Measurements from ENCODE around the gene DNAJB12.

DNAJB12 gene

GRCh38 chr10:72322280-72323058, 32.2 kb downstream of the DNAJB12 start:
- Mint-ChIP-seq H3K9me3 (no peaks in the 10 kb centered on the region), H3K4me1 (ENCODE audit: low read depth in 2 of 2) (peaks cover 53 to 57% of the 10 kb centered on the region in 2 donors), H3K36me3 (ENCODE audit: insufficient read depth) (peaks cover 26% of the 10 kb centered on the region)

GRCh38 chr10:72322030-72322279, 32.8 kb downstream of the DNAJB12 start:
- H3K36me3 Mint-ChIP-seq (ENCODE audit: insufficient read depth): peaks cover 20% of the 10 kb centered on the region
- H3K9me3 Mint-ChIP-seq: no peaks in the 10 kb centered on the region
- H3K4me1 Mint-ChIP-seq (ENCODE audit: low read depth in 2 of 2): peaks cover 54 to 58% of the 10 kb centered on the region in 2 donors
- ATAC-seq (replicated peaks) (no peak), DNase-seq (no peak)
- H3K27me3 Mint-ChIP-seq: no peaks in the 10 kb centered on the region
- H3K27ac Mint-ChIP-seq: peak overlapping the region in 1 of 2 donors; percentile 41
- no peak overlapping the region for H3K4me3 Mint-ChIP-seq

More at GRCh38 chr10:72322280-72323058, 32.2 kb downstream of the DNAJB12 start:
- DNase-seq (no peak), ATAC-seq (replicated peaks) (no peak)
- peak overlapping the region; percentile 17 to 20 for H3K4me3 Mint-ChIP-seq
- peak overlapping the region; percentile 41 to 80 for H3K27ac Mint-ChIP-seq
- H3K27me3 Mint-ChIP-seq: no peaks in the 10 kb centered on the region

DNA sequence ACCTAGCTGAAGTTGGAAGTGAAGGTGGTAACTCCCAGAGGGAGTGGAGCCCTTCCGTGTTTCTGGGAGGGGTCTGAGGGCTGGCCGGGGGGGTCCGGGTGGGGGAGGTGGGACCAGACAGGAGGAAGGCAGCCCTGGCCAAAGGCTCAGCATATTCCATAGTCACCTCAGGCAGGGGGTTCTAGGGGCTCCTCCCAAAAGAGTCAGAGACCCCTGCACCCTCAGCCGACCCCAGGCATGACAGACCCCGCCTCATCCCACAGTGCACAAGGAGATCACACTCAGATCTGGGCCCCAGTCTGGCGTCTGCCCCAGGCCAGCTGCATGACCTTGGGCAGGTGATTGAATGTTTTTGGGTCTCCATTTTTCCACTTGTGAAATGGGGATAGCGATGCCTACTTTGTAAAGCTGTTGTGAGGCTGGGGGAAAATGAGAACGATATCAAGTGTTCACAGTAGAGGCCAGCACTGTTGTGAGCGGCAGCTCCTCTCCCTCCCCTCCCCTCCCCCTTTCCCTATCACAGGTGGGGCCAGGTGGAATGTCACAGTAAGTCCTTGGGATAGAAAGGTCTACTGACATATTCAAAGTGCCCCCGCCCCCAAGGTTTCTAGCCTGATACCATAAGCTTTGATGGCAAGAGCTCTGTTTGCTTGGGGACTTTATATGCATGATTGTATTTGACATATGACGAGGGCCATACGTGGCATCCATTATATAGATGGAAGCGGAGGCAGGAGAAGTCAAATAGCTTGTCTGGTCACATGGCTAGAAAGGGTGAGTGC, 33.3 kb downstream of the DNAJB12 start:
- H3K27me3 Mint-ChIP-seq: no peaks in the 10 kb centered on the region
- ATAC-seq (replicated peaks) (no peak), DNase-seq (no peak)
- H3K4me1 Mint-ChIP-seq (ENCODE audit: low read depth in 2 of 2): peaks cover 51 to 58% of the 10 kb centered on the region in 2 donors
- peak overlapping the region; percentile 98 for H3K27ac Mint-ChIP-seq
- no peaks in the 10 kb centered on the region for H3K9me3 Mint-ChIP-seq
- peaks cover 15% of the 10 kb centered on the region for H3K36me3 Mint-ChIP-seq (ENCODE audit: insufficient read depth)
- H3K4me3 Mint-ChIP-seq: peak overlapping the region in 1 of 2 donors; percentile 73

DNA sequence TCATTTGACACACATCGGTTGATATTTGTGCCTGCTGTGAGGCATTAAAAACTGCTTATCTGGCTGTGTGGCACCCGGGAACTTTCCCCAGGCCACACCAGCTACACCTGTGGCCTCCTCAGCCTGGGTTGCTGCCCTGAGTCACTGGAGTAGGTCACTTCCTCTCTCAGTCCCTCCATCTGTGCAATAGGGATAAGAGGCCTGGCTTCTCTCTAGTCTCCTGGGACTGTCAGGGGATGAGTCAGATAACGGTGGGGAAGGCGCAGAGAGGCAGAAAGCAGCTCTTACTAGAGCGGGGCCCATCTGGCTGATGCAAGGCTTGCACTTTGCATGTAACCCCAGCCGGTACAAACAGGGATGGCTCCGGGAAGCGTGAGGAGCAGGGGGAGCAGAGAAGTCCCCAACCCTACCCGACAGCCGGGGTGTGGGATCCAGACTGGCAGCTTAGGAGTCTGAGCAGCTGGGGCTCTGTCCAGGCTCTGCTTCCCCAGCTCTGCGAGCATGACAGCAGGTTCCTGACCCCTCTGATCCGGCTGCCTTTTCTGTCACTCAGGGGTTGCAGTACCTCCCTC, 34.0 kb downstream of the DNAJB12 start:
- ATAC-seq (replicated peaks) (peak; percentile 16), DNase-seq (peak in 1 of 3 experiments; percentile 26)
- H3K27ac Mint-ChIP-seq: peak overlapping the region; percentile 98
- H3K4me1 Mint-ChIP-seq (ENCODE audit: low read depth in 2 of 2): peaks cover 54 to 65% of the 10 kb centered on the region in 2 donors
- peak overlapping the region; percentile 73 to 77 for H3K4me3 Mint-ChIP-seq
- H3K9me3 Mint-ChIP-seq: no peaks in the 10 kb centered on the region
- H3K36me3 Mint-ChIP-seq (ENCODE audit: insufficient read depth): peaks cover 13% of the 10 kb centered on the region
- H3K27me3 Mint-ChIP-seq: no peaks in the 10 kb centered on the region

GRCh38 chr10:72319416-72320254, 35.1 kb downstream of the DNAJB12 start:
- peak; percentile 80 for ATAC-seq (replicated peaks)
- Mint-ChIP-seq H3K36me3 (ENCODE audit: insufficient read depth) (peaks cover 13% of the 10 kb centered on the region), H3K4me3 (peak overlapping the region; percentile 73 to 77), H3K9me3 (no peaks in the 10 kb centered on the region), H3K27ac (peak overlapping the region; percentile 98), H3K27me3 (no peaks in the 10 kb centered on the region), H3K4me1 (ENCODE audit: low read depth in 2 of 2) (peaks cover 51 to 63% of the 10 kb centered on the region in 2 donors)
- peak; percentile 85 to 88 (median 87) for DNase-seq

- ATAC-seq (replicated peaks) (no peak), DNase-seq (no peak)
- Mint-ChIP-seq H3K27me3 (no peaks in the 10 kb centered on the region), H3K27ac (peak overlapping the region; percentile 98), H3K4me1 (ENCODE audit: low read depth in 2 of 2) (peaks cover 42 to 57% of the 10 kb centered on the region in 2 donors), H3K9me3 (no peaks in the 10 kb centered on the region), H3K36me3 (ENCODE audit: insufficient read depth) (peaks cover 13% of the 10 kb centered on the region), H3K4me3 (peak overlapping the region; percentile 73 to 77)
These were observed 36.1 kb downstream of the DNAJB12 start for GRCh38 chr10:72318418-72319262.

- no peaks in the 10 kb centered on the region for H3K27me3 Mint-ChIP-seq
- peaks cover 34 to 42% of the 10 kb centered on the region in 2 donors for H3K4me1 Mint-ChIP-seq (ENCODE audit: low read depth in 2 of 2)
- H3K4me3 Mint-ChIP-seq: peak overlapping the region; percentile 28 to 49
- ATAC-seq (replicated peaks) (no peak), DNase-seq (peak in 2 of 3 experiments; percentile 44)
- H3K27ac Mint-ChIP-seq: no peak overlapping the region
- H3K36me3 Mint-ChIP-seq (ENCODE audit: insufficient read depth): peaks cover 13% of the 10 kb centered on the region
- H3K9me3 Mint-ChIP-seq: no peaks in the 10 kb centered on the region
These were observed 37.8 kb downstream of the DNAJB12 start for GRCh38 chr10:72316748-72317435.

DNA sequence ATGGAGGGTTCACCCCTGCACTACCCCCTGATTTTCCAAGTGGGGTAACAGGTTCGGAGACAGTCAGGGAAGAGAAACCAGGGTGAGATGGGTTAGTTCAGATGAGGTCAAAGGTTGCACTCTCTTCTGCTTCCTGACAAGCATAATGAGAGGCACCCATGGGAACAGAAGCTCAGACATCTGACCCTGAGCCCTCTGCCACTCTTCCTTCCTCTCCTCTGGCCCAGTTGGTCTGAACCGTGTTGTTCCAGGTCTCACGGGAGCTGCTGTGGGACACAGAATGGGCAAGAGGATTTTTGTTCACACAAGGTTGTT, 38.4 kb downstream of the DNAJB12 start:
- ATAC-seq (replicated peaks) (no peak), DNase-seq (no peak)
- H3K4me3 Mint-ChIP-seq: peak overlapping the region; percentile 61 to 63
- no peaks in the 10 kb centered on the region for H3K27me3 Mint-ChIP-seq
- peak overlapping the region in 1 of 2 donors; percentile 31 for H3K27ac Mint-ChIP-seq
- H3K9me3 Mint-ChIP-seq: no peaks in the 10 kb centered on the region
- peaks cover 34 to 46% of the 10 kb centered on the region in 2 donors for H3K4me1 Mint-ChIP-seq (ENCODE audit: low read depth in 2 of 2)
- peaks cover 13% of the 10 kb centered on the region for H3K36me3 Mint-ChIP-seq (ENCODE audit: insufficient read depth)

DNA sequence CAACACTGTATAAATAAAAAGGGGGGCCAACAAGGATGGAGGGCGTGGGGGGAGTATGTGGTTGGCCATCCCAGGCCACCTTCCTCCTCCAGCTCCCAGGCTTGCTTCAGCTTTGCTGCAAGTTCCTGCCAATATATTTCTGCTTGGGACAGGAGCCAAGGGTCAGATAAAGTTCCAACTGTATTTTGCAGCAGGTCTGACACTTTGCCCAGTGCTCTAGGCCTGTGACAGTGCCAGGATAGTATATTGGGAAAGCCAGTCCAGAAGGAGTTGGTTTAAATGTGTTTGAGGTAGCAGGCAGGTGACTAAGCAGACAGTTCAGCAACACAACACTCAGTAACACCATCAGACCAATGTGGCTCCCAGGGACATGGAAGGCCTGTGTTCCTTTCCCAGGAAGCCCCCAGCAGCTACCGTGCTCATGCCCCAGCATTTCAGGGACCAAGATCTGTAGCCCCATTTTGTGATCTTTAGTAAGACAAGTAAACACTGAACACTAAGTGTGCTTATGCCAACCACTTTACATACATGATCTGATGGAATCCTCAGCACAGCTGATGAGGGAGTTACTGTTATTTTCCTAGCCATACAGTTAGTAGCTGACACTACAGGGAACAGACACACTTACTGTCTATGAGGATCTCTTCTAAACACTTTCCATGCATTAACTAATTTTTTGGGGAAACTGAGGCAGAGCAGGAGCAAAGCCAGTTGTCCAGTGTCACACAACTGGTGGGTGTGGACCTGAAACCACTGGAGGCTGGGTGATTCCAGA, 38.9 kb downstream of the DNAJB12 start:
- no peaks in the 10 kb centered on the region for H3K27me3 Mint-ChIP-seq
- DNase-seq: no peak
- H3K27ac Mint-ChIP-seq: peak overlapping the region in 1 of 2 donors; percentile 31
- H3K4me1 Mint-ChIP-seq (ENCODE audit: low read depth in 2 of 2): peaks cover 32 to 43% of the 10 kb centered on the region in 2 donors
- no peaks in the 10 kb centered on the region for H3K9me3 Mint-ChIP-seq
- ATAC-seq (replicated peaks): no peak
- peak overlapping the region; percentile 61 to 63 for H3K4me3 Mint-ChIP-seq
- peaks cover 13% of the 10 kb centered on the region for H3K36me3 Mint-ChIP-seq (ENCODE audit: insufficient read depth)

DNA sequence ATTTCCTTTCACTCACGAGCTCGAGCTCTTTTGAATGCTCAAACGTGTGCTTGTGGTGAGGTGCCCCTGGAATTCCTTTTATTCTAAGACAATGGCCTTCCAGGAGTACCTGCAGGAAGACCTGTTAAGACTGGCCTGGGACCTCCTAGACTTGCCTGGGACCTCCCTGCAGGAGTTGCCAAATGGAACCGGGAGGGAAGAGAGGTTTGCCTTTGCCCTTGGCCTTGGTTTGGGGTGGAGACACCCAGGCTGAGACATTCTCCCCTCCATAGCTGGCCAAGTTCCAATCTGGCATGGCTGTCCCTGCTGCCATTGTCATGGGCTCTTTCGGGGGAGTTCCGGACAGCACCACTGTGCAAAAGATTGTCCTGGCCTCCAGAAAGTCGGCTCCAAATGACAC, 39.7 kb downstream of the DNAJB12 start:
- Mint-ChIP-seq H3K9me3 (no peaks in the 10 kb centered on the region), H3K27me3 (no peaks in the 10 kb centered on the region), H3K27ac (no peak overlapping the region), H3K4me1 (ENCODE audit: low read depth in 2 of 2) (peaks cover 31 to 38% of the 10 kb centered on the region in 2 donors), H3K4me3 (no peak overlapping the region), H3K36me3 (ENCODE audit: insufficient read depth) (peaks cover 11% of the 10 kb centered on the region)
- no peak for ATAC-seq (replicated peaks)
- no peak for DNase-seq

DNA sequence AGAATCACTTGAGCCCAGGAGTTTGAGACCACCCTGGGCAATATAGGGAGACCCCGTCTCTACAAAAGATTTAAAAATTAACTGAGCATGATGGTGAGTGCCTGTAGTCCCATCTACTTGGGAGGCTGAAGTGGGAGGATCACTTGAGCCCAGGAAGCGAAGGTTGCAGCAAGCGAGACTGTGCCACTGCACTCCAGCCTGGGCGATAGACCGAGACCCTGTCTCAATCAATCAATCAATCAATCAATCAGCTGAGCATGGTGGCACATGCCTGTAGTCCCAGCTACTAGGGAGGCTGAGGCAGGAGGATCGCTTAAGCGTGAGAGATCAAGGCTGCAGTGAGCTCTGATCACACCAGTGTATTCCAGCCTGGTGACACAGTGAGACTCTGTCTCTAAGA, 40.5 kb downstream of the DNAJB12 start:
- no peaks in the 10 kb centered on the region for H3K9me3 Mint-ChIP-seq
- H3K36me3 Mint-ChIP-seq (ENCODE audit: insufficient read depth): peaks cover 9% of the 10 kb centered on the region
- no peak overlapping the region for H3K27ac Mint-ChIP-seq
- no peaks in the 10 kb centered on the region for H3K27me3 Mint-ChIP-seq
- H3K4me1 Mint-ChIP-seq (ENCODE audit: low read depth in 2 of 2): peaks cover 35 to 40% of the 10 kb centered on the region in 2 donors
- no peak for ATAC-seq (replicated peaks)
- no peak overlapping the region for H3K4me3 Mint-ChIP-seq
- no peak for DNase-seq
